A549 (cell line): ENCODE measurements around the gene WIZ. TPM values are rescaled to one million over a fixed set of nuclear protein-coding genes. Genes with fewer than 3 reads are reported as not detected.

Source experiments
- ATAC-seq, 2 experiments: fragments of 200-7000 bp in 1 of 2; fragments of >200 bp in 1 of 2; cut with Nextera tagmentation in 1 of 2; cut with Tn5 transposase in 1 of 2; 3 replicates each; pipeline versions ENCODE4 v1.8.0 to v1.9.1; 2018 to 2020; ENCODE audit warnings: mild to moderate bottlenecking in 1 of 2, moderate library complexity in 1 of 2
- CTCF ChIA-PET: fragments of 300-600 bp; sonication (Branson Sonifier 250); formaldehyde crosslinking; extraction: SDS; loops from one replicate; lab custom pipeline; 2021; ENCODE audit warnings: antibody characterized with exemption, inconsistent platforms; lab: Yijun Ruan, JAX
- POLR2A ChIA-PET: fragments of 350-600 bp; formaldehyde crosslinking; extraction: SDS; loops from one replicate; lab custom pipeline; 2021; ENCODE audit warnings: antibody characterized with exemption, inconsistent platforms; lab: Yijun Ruan, JAX
- DNase-seq, 2 experiments: peaks; one replicate each; pipeline versions ENCODE4 v3.0.0 to v3.0.0-alpha.2; 2011 to 2016; ENCODE audit warnings: low read depth in 1 of 2, low spot score in 1 of 2
- FAIRE-seq: peaks from 2 replicates; lab custom pipeline; 2011; peaks lifted over from hg19 to GRCh38; lab: Jason Lieb, UNC
- H3K27ac ChIP-seq, 2 experiments: fragments of >200 bp; sonication (Bioruptor Twin); formaldehyde crosslinking; 3 replicates each; pipeline ENCODE4 v1.5.1; 2016 to 2017
- H3K4me1 ChIP-seq: fragments of >200 bp; sonication (Bioruptor Twin); formaldehyde crosslinking; 3 replicates; pipeline ENCODE4 v1.6.1; 2016
- H3K4me2 ChIP-seq: fragments of >200 bp; sonication (Bioruptor Twin); formaldehyde crosslinking; 3 replicates; pipeline ENCODE4 v1.6.1; 2016
- H3K4me3 ChIP-seq: fragments of >200 bp; sonication (Bioruptor Twin); formaldehyde crosslinking; 3 replicates; pipeline ENCODE4 v1.5.1; 2016
- H3K9me3 ChIP-seq: fragments of >200 bp; sonication (Bioruptor Twin); formaldehyde crosslinking; 3 replicates; pipeline ENCODE4 v1.6.1; 2016
- CBX8 ChIP-seq: fragments of 200-600 bp; sonication (generic); IDR thresholded peaks from 2 replicates; pipeline ENCODE4 v1.6.1; 2016
- CEBPB ChIP-seq, 2 experiments: fragments of >200 bp in 1 of 2; sonication (Bioruptor Twin) in 1 of 2; formaldehyde crosslinking in 1 of 2; IDR thresholded peaks; 2 replicates each; pipeline ENCODE4 v1.6.1; 2012 to 2016
- CHD2 ChIP-seq: fragments of 150-350 bp; IDR thresholded peaks from 2 replicates; pipeline ENCODE4 v1.6.1; 2014; ENCODE audit warnings: low read length; ENCODE audit not compliant: partially characterized antibody
- EHF ChIP-seq: fragments of 250-450 bp; sonication (Bioruptor Pico); IDR thresholded peaks from 2 replicates; pipeline ENCODE4 v1.5.0; 2020; ENCODE audit warnings: mild to moderate bottlenecking
- EHMT2 ChIP-seq: fragments of 200-600 bp; sonication (generic); IDR thresholded peaks from 2 replicates; pipeline ENCODE4 v1.6.1; 2016; ENCODE audit warnings: antibody characterized with exemption, low read depth, mild to moderate bottlenecking, moderate library complexity
- EP300 ChIP-seq, 2 experiments: fragments of >200 bp; sonication (Bioruptor Twin); formaldehyde crosslinking; IDR thresholded peaks; 2 replicates in 1 of 2; 3 replicates in 1 of 2; pipeline ENCODE4 v1.6.1; 2016 to 2017
- ESRRA ChIP-seq: fragments of 150-350 bp; IDR thresholded peaks from 2 replicates; pipeline ENCODE4 v1.6.1; 2014; ENCODE audit warnings: mild to moderate bottlenecking, low read length, borderline replicate concordance
- FOSL2 ChIP-seq, 2 experiments: fragments of 450-650 bp in 1 of 2; fragments of >200 bp in 1 of 2; sonication (Bioruptor Twin) in 1 of 2; formaldehyde crosslinking; IDR thresholded peaks; 2 replicates each; pipeline versions ENCODE4 v1.5.0 to v1.6.1; 2016 to 2020; ENCODE audit warnings: mild to moderate bottlenecking in 1 of 2, moderate library complexity in 1 of 2
- FOXS1 ChIP-seq: fragments of 250-450 bp; sonication (Bioruptor Pico); IDR thresholded peaks from 2 replicates; pipeline ENCODE4 v1.5.0; 2020; ENCODE audit warnings: mild to moderate bottlenecking, moderate library complexity
- GATA3 ChIP-seq: IDR thresholded peaks from 2 replicates; pipeline ENCODE4 v1.6.1; 2012; ENCODE audit warnings: borderline replicate concordance
- HDAC2 ChIP-seq: fragments of 200-600 bp; sonication (generic); IDR thresholded peaks from 2 replicates; pipeline ENCODE4 v1.6.1; 2016
- HOXA7 ChIP-seq: fragments of 250-450 bp; sonication (Bioruptor Pico); IDR thresholded peaks from 2 replicates; pipeline ENCODE4 v1.5.0; 2020; ENCODE audit warnings: mild to moderate bottlenecking, moderate library complexity
- HOXB5 ChIP-seq: fragments of 250-450 bp; sonication (Bioruptor Pico); IDR thresholded peaks from 2 replicates; pipeline ENCODE4 v1.5.0; 2020; ENCODE audit warnings: mild to moderate bottlenecking, moderate library complexity
- JUN ChIP-seq, 2 experiments: fragments of >200 bp; sonication (Bioruptor Twin); formaldehyde crosslinking; IDR thresholded peaks; 2 replicates in 1 of 2; 3 replicates in 1 of 2; pipeline ENCODE4 v1.6.1; 2016 to 2017
- JUNB ChIP-seq: fragments of >200 bp; sonication (Bioruptor Twin); formaldehyde crosslinking; IDR thresholded peaks from 2 replicates; pipeline ENCODE4 v1.6.1; 2016
- MAZ ChIP-seq: fragments of 150-350 bp; IDR thresholded peaks from 2 replicates; pipeline ENCODE4 v1.6.1; 2014; ENCODE audit warnings: antibody characterized with exemption, low read depth, low read length, borderline replicate concordance
- NFE2L2 ChIP-seq: fragments of 150-350 bp; conservative IDR thresholded peaks from 2 replicates; pipeline ENCODE4 v1.6.1; 2014; ENCODE audit warnings: low read length
- PHF8 ChIP-seq: fragments of 200-600 bp; sonication (generic); IDR thresholded peaks from 2 replicates; pipeline ENCODE4 v1.6.1; 2016; ENCODE audit warnings: low read depth, mild to moderate bottlenecking, antibody characterized with exemption, moderate library complexity, borderline replicate concordance
- POLR2A ChIP-seq: IDR thresholded peaks from 2 replicates; pipeline ENCODE4 v1.6.1; 2012; ENCODE audit warnings: mild to moderate bottlenecking, low read length
- POLR2AphosphoS2 ChIP-seq: conservative IDR thresholded peaks from 2 replicates; pipeline ENCODE4 v1.6.1; 2012; ENCODE audit warnings: low read length, improper control_type of control experiment, inconsistent platforms
- RAD21 ChIP-seq, 2 experiments: fragments of >200 bp in 1 of 2; sonication (Bioruptor Twin) in 1 of 2; formaldehyde crosslinking in 1 of 2; IDR thresholded peaks in 1 of 2; conservative IDR thresholded peaks in 1 of 2; 2 replicates in 1 of 2; 3 replicates in 1 of 2; pipeline ENCODE4 v1.6.1; 2012 to 2018; ENCODE audit warnings: inconsistent platforms in 1 of 2
- RCOR1 ChIP-seq: fragments of 150-350 bp; IDR thresholded peaks from 2 replicates; pipeline ENCODE4 v1.6.1; 2014; ENCODE audit warnings: antibody characterized with exemption, low read length, low read depth
- TFCP2L1 ChIP-seq: fragments of 250-450 bp; sonication (Bioruptor Pico); IDR thresholded peaks from 2 replicates; pipeline ENCODE4 v1.5.0; 2021; ENCODE audit warnings: mild to moderate bottlenecking
- ZNF302 ChIP-seq: fragments of 250-450 bp; sonication (Bioruptor Pico); IDR thresholded peaks from 2 replicates; pipeline ENCODE4 v1.9.0; 2021; ENCODE audit warnings: inconsistent platforms, mild to moderate bottlenecking, moderate library complexity
- ZSCAN20 ChIP-seq: fragments of 250-450 bp; sonication (Bioruptor Pico); IDR thresholded peaks from 2 replicates; pipeline ENCODE4 v1.8.0; 2022; ENCODE audit warnings: mild to moderate bottlenecking, moderate library complexity
- WGBS: methylation state at CpG from one replicate; pipeline ENCODE4 v1.1.6; 2017; ENCODE audit errors: missing lambda C conversion rate; 5-methylcytosine and 5-hydroxymethylcytosine counted together
- polyA plus RNA-seq, 4 experiments: library from polyadenylated mRNA; depleted of rRNA in 3 of 4; stranded (reverse); fragments of >200 nt; fragmentation: RNase III in 1 of 4; extraction: RNeasy Plus Mini Kit Qiagen cat#74134 plus additional on column Dnase treatment in 1 of 4; gene quantifications; 2 replicates in 3 of 4; 3 replicates in 1 of 4; pipeline ENCODE4 v1.2.3, GENCODE V29; 2011 to 2017
- TF ChIP-seq, protein P1 (sequence below): fragments of >200 bp; sonication (Bioruptor Twin); formaldehyde crosslinking; IDR thresholded peaks from 3 replicates; pipeline ENCODE4 v1.6.1; 2016
- TF ChIP-seq, protein P2 (sequence below): IDR thresholded peaks from 2 replicates; pipeline ENCODE4 v1.6.1; 2012; ENCODE audit warnings: low read depth, borderline replicate concordance
- TF ChIP-seq, protein P3 (sequence below): fragments of 450-650 bp; IDR thresholded peaks from 2 replicates; pipeline ENCODE4 v1.6.1; 2014; ENCODE audit warnings: antibody characterized with exemption
- TF ChIP-seq, protein P4 (sequence below): fragments of >200 bp; sonication (Bioruptor Twin); formaldehyde crosslinking; IDR thresholded peaks from 2 replicates; pipeline ENCODE4 v1.6.1; 2016
- TF ChIP-seq, protein P5 (sequence below): IDR thresholded peaks from 2 replicates; pipeline ENCODE4 v1.6.1; 2012

Gene WIZ
- polyA plus RNA-seq, 2 of the 4 experiments (the other 2 are of a cell fraction), result 3.7 to 15.1 TPM

DNA sequence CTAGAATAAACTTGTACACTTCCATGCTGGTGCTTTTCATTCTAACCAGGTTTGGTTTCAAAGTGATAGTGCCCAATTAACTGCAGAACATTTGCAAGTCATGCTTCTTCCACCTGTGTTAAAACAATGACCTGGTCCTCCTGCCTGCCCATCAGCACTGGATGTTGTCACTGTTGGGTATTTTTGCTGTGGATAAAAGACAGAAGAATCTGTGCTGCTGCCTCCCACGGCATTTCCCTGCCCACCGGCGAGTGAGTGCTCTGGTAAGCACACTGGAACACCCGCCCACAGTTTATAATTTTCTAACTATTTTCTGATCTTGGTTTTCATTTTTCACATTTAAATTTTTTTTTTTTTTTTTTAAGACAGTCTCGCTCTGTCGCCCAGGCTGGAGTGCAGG lies 67.9 kb downstream of the WIZ start (continued):
- TF ChIP-seq, protein P1, sequence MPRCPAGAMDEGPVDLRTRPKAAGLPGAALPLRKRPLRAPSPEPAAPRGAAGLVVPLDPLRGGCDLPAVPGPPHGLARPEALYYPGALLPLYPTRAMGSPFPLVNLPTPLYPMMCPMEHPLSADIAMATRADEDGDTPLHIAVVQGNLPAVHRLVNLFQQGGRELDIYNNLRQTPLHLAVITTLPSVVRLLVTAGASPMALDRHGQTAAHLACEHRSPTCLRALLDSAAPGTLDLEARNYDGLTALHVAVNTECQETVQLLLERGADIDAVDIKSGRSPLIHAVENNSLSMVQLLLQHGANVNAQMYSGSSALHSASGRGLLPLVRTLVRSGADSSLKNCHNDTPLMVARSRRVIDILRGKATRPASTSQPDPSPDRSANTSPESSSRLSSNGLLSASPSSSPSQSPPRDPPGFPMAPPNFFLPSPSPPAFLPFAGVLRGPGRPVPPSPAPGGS, result no peak
- TF ChIP-seq EHMT2 (no peak), HDAC2 (no peak), HOXA7 (CRISPR knock-in tag) (no peak), JUNB (no peak), FOXS1 (no peak), RCOR1 (no peak), POLR2A (no peak)

DNA sequence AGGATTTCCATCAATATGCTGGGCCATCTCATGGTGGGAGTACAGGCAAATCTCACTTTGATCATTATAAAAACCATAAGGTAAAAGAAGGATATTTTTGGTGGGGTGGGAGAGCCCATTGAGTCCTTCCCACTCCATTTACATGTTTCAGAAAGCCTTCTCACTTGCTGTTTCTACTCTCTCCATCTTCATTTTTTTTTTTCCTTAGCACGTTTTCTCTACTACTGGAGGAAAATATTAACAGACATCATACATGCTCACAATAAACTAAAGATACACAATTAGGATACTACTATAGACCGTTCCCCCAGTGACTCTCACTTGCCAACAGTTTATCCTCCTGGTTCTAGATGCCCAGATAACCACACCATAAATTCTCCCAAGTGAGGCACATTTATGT lies 68.3 kb downstream of the WIZ start:
- no peak for ATAC-seq
- 83% methylated on average over 2 of the region's 2 CpGs for WGBS
- no peak for FAIRE-seq
- TF ChIP-seq FOSL2 (IDR thresholded peaks at IDR 0.05) (no peak), FOSL2 (CRISPR knock-in tag; IDR thresholded peaks at IDR 0.05) (no peak), GATA3 (no peak), POLR2A (no peak), CHD2 (no peak), EP300 (IDR thresholded peaks at IDR 0.05) (no peak), CEBPB (IDR thresholded peaks at IDR 0.05) (no peak), MAZ (no peak), RAD21 (conservative IDR thresholded peaks at IDR 0.05 in 1 of 2, IDR thresholded peaks at IDR 0.05 in 1 of 2) (no peak), CBX8 (no peak), TFCP2L1 (CRISPR knock-in tag) (no peak)
- TF ChIP-seq, protein P2, sequence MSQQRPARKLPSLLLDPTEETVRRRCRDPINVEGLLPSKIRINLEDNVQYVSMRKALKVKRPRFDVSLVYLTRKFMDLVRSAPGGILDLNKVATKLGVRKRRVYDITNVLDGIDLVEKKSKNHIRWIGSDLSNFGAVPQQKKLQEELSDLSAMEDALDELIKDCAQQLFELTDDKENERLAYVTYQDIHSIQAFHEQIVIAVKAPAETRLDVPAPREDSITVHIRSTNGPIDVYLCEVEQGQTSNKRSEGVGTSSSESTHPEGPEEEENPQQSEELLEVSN, result no peak
- TF ChIP-seq, protein P3, sequence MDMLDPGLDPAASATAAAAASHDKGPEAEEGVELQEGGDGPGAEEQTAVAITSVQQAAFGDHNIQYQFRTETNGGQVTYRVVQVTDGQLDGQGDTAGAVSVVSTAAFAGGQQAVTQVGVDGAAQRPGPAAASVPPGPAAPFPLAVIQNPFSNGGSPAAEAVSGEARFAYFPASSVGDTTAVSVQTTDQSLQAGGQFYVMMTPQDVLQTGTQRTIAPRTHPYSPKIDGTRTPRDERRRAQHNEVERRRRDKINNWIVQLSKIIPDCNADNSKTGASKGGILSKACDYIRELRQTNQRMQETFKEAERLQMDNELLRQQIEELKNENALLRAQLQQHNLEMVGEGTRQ, result no peak
- TF ChIP-seq, protein P4, sequence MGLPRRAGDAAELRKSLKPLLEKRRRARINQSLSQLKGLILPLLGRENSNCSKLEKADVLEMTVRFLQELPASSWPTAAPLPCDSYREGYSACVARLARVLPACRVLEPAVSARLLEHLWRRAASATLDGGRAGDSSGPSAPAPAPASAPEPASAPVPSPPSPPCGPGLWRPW, result no peak
- Histone ChIP-seq H3K4me3 (no peak overlapping the region), H3K4me1 (peaks cover 22% of the 10 kb centered on the region), H3K9me3 (no peaks in the 10 kb centered on the region), H3K4me2 (peak overlapping the region; percentile 91; the same call in 2 of the 3 replicates), H3K27ac (no peak overlapping the region; a peak in 1 of 6 replicates)
- POLR2A ChIA-PET, result no interaction called here
- CTCF ChIA-PET, result no interaction called here
- no peak for DNase-seq

DNA sequence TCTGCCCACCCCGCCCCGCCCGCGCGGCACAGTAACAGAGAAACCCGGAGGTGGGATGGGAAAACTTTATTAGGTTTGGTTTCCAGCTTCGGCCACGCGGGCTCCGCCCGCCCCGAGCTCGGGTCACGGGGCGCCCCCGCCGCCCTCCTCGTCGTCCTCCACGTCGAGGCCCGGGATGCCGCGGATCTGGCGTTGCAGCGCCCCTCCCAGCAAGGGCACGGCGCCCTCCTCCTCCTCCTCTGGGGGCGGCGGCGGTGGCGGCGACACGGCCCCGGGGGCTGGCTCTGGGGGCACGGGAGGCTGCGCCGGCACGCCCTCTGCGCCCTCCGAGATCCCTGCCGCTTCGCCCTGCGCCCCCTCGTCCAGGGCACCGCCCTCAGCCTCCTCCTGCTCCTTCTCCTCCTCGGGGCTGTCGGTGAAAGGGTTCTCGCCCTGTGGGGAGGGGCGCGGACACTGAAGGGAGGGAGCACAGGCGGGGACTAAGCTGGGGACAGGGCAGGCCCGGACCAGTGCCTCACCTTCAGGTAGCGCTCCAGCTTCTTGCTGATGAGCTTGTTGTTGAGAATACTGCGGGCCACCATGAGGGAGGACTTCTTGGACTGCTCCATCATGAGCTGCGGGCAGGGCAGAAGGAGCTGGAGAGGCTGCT lies 69.6 kb downstream of the WIZ start:
- DNase-seq, result peak; percentile 35 to 74
- WGBS, result 0% methylated on average over 1 of the region's 56 CpGs
- Histone ChIP-seq H3K4me3 (peak overlapping the region; percentile 69), H3K27ac (peak overlapping the region; percentile 99), H3K9me3 (no peaks in the 10 kb centered on the region), H3K4me2 (peak overlapping the region; percentile 91), H3K4me1 (peaks cover 22% of the 10 kb centered on the region)
- no peak for FAIRE-seq
- CTCF ChIA-PET, result interaction anchor here (0.7 to 2.0 kb wide), 5 partner anchors 13 to 203 kb away, joined by 3 to 12 read pairs (median 3); partner anchors contain the start of gene AKAP8L
- POLR2A ChIA-PET, result interaction anchor here (0.6 to 2.4 kb wide), 8 partner anchors 21 to 172 kb away, joined by 3 to 34 read pairs (median 3); partner anchors contain the start of genes AKAP8L and BRD4
- ATAC-seq, result peak; percentile 55 to 59
- TF ChIP-seq ZSCAN20 (CRISPR knock-in tag) (no peak), NFE2L2 (no peak), POLR2A (peak; percentile 42), RCOR1 (no peak), POLR2AphosphoS2 (0 out of 2 replicates have a peak, but pooled peaks have one; percentile 1), ESRRA (no peak), JUN (IDR thresholded peaks at IDR 0.05) (peak; percentile 31 to 81; a peak in 2 of 5 replicates), RAD21 (conservative IDR thresholded peaks at IDR 0.05 in 1 of 2, IDR thresholded peaks at IDR 0.05 in 1 of 2) (no peak), HOXB5 (no peak), ZNF302 (no peak), JUNB (no peak), FOSL2 (IDR thresholded peaks at IDR 0.05) (no peak), FOSL2 (CRISPR knock-in tag; IDR thresholded peaks at IDR 0.05) (no peak), PHF8 (peak; percentile 11; the same call in 1 of the 2 replicates), EHF (CRISPR knock-in tag) (no peak)
- TF ChIP-seq, protein P4, result no peak
- TF ChIP-seq, protein P1, result 0 out of 3 replicates have a peak, but pooled peaks have one; percentile 44
- TF ChIP-seq, protein P5, sequence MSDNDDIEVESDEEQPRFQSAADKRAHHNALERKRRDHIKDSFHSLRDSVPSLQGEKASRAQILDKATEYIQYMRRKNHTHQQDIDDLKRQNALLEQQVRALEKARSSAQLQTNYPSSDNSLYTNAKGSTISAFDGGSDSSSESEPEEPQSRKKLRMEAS, result peak; percentile 16
